Measurements from ENCODE around the gene TSPYL2. TPM values are rescaled to one million over a fixed set of nuclear protein-coding genes. Genes with fewer than 3 reads are reported as not detected.

The TSPYL2 gene
- total and polyA plus RNA-seq, 10 donors, result 28.6 to 65.8 (median 51.8) TPM

Small RNA genes lying within 50 kb of the gene (small RNA-seq; reads per million reads assigned to genes)
- 0 reads per million in 4 donors for gene AL591212.2

Other genes with a start within 250 kb of the TSPYL2 start
- not detected for gene XAGE3, start 214.3 kb upstream of the TSPYL2 start, total RNA-seq
- not detected for gene XAGE3, start 214.3 kb upstream of the TSPYL2 start, polyA plus RNA-seq
- 10 to 100 TPM in 6 of 7 donors, 1 to 10 TPM in 1; 9.5 to 35.6 (median 21.0) TPM for gene FAM156B, start 185.0 kb upstream of the TSPYL2 start, total RNA-seq
- 10 to 100 TPM; 32.8 to 90.8 (median 58.7) TPM for gene FAM156B, start 185.0 kb upstream of the TSPYL2 start, polyA plus RNA-seq
- gene FAM156A, start 123.8 kb upstream of the TSPYL2 start, total RNA-seq, result 10 to 100 TPM; 18.3 to 29.7 (median 25.9) TPM
- 10 to 100 TPM in 2 of 3 donors, 1 to 10 TPM in 1; 9.0 to 15.1 (median 10.5) TPM for gene FAM156A, start 123.8 kb upstream of the TSPYL2 start, polyA plus RNA-seq
- 1 to 10 TPM; 1.8 to 4.4 (median 2.8) TPM for gene GPR173, start 33.6 kb upstream of the TSPYL2 start, total RNA-seq
- 1 to 10 TPM in 1 of 3 donors, under 1 TPM in 2; 0.44 to 1.1 (median 0.83) TPM for gene GPR173, start 33.6 kb upstream of the TSPYL2 start, polyA plus RNA-seq
- gene KANTR, start 11.8 kb downstream of the TSPYL2 start, total RNA-seq, result 10 to 100 TPM; 14.0 to 34.5 (median 19.3) TPM
- 1 to 10 TPM; 4.4 to 8.4 (median 6.1) TPM for gene KANTR, start 11.8 kb downstream of the TSPYL2 start, polyA plus RNA-seq
- gene KDM5C, start 142.8 kb downstream of the TSPYL2 start, total RNA-seq, result 100 to 1,000 TPM in 5 of 7 donors, 10 to 100 TPM in 2; 96.6 to 165 (median 140) TPM
- gene KDM5C, start 142.8 kb downstream of the TSPYL2 start, polyA plus RNA-seq, result 10 to 100 TPM; 10.4 to 35.3 (median 16.9) TPM
- 10 to 100 TPM in 4 of 7 donors, 1 to 10 TPM in 3; 6.8 to 15.7 (median 10.5) TPM for gene IQSEC2, start 199.2 kb downstream of the TSPYL2 start, total RNA-seq
- 1 to 10 TPM; 5.2 to 8.0 (median 5.5) TPM for gene IQSEC2, start 199.2 kb downstream of the TSPYL2 start, polyA plus RNA-seq

All from spleen (tissue), 11 donors.